SK-N-MC (cell line): ENCODE results near the gene MAPKAPK5.
"Not testable (repeated sequence)": the region's sequence is repeated elsewhere in the genome, so short reads cannot be mapped to it uniquely, and the experiment has no call there.

Experiments
- DNase-seq: peaks from one replicate; pipeline ENCODE4 v3.0.0-alpha.2; 2011; ENCODE audit warnings: low read depth, low spot score
- H3K27ac ChIP-seq: fragments of 200-600 bp; sonication (generic); 2 replicates; pipeline ENCODE4 v1.5.1; 2016; ENCODE audit warnings: mixed run types
- H3K36me3 ChIP-seq: fragments of 200-600 bp; sonication (generic); 2 replicates; pipeline ENCODE4 v1.6.1; 2017; ENCODE audit warnings: antibody characterized with exemption, low read length, mixed read lengths; ENCODE audit not compliant: insufficient read depth
- H3K4me3 ChIP-seq: fragments of 200-600 bp; sonication (generic); 2 replicates; pipeline ENCODE4 v1.5.1; 2016
- H3K9ac ChIP-seq: fragments of 200-600 bp; sonication (generic); 2 replicates; pipeline ENCODE4 v1.8.0; 2017; ENCODE audit warnings: mixed run types, mixed read lengths; ENCODE audit not compliant: insufficient read length
- H3K9me3 ChIP-seq: fragments of 200-600 bp; sonication (generic); 2 replicates; pipeline ENCODE4 v1.6.1; 2017; ENCODE audit warnings: low read depth, mild to moderate bottlenecking, antibody characterized with exemption, low read length, moderate library complexity, mixed read lengths
- EZH2 ChIP-seq: fragments of 200-600 bp; sonication (generic); IDR thresholded peaks from one replicate; pipeline ENCODE4 v1.6.1; 2017; ENCODE audit warnings: antibody characterized with exemption
- FOXP2 ChIP-seq: optimal IDR thresholded peaks from 2 replicates; pipeline ENCODE3; 2011; ENCODE audit warnings: mild to moderate bottlenecking, moderate library complexity; ENCODE audit not compliant: insufficient read depth; ENCODE audit errors: extremely low read length, control extremely low read depth
- POLR2AphosphoS5 ChIP-seq: IDR thresholded peaks from 2 replicates; pipeline ENCODE4 v1.6.1; 2012; ENCODE audit warnings: mild to moderate bottlenecking, low read depth, low read length, borderline replicate concordance

Gene MAPKAPK5

DNA sequence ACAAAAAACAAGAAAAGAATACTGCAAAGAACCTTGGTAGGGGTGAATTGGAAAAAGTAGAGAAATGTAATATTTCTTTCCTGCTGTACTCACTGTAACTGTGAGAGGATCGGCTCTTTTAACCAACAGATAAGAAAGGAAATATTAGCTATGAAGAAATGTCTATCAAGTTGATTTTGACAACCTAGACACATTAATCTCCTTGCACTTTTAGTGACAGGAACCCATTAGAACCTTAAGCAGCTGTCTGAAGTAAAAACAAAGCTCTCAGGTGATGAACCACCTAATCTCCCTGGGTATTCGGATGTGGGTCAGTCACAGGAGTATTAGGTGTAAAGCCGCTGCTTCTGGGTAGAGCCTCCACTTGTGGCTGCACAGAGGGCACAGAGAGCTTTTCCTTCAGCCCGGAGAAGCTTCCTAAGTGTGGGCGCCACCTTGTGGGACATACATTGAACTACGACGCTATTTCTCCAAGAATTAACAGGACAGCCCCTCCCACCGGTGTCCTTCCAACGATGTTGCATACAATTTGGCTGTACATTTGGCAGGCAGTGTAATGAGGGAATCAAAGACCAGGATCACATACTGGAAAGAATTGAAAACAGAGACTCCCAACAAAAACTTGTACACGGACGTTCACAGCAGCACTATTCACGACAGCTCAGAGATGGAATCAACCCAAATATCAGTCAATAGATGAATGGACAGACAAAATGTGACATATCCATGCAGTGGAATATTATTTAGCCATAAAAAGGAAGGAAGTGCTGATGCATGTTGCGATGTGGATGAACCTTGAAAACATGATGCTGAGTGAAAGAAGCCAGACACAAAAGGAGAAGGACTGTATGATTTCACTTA lies 28.9 kb upstream of the MAPKAPK5 start:
- Histone ChIP-seq H3K9ac (no peak overlapping the region), H3K36me3 (no peaks in the 10 kb centered on the region), H3K9me3 (no peaks in the 10 kb centered on the region), H3K27ac (no peak overlapping the region), H3K4me3 (no peak overlapping the region)
- TF ChIP-seq FOXP2 = no peak
- TF ChIP-seq POLR2AphosphoS5 = no peak
- TF ChIP-seq EZH2 = no peak
- DNase-seq = peak; percentile 70

DNA sequence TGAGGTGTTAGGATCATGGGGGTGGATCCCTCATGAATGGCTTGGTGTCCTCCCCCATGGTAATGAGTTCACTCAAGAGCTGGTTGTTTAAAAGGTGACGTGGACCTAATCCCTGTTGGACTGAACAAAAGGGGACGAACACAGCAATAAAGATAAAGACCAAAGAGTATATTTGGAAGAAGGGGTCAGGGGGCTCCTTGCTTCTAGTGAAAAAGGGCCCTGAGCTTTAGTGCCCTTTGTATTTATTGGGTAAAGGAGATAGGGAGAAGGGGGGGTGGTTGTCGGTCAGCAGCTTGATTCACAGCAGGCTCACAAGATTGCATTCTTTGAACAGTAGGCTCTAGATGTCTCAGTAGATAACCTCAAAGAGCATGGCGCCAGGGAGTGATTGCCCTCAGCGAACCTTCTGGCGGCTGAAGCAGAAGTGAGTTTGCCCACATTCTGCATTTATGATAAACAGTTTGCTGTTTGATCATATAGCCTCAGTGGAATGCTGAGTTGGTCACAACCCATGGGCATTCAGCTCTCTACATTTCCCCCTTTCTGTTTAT lies 25.9 kb upstream of the MAPKAPK5 start:
- no peak overlapping the region for H3K9ac ChIP-seq
- no peak overlapping the region for H3K27ac ChIP-seq
- H3K9me3 ChIP-seq = no peaks in the 10 kb centered on the region
- no peaks in the 10 kb centered on the region for H3K36me3 ChIP-seq
- no peak for DNase-seq
- TF ChIP-seq EZH2 (no peak), FOXP2 (no peak), POLR2AphosphoS5 (no peak)
- no peak overlapping the region for H3K4me3 ChIP-seq

DNA sequence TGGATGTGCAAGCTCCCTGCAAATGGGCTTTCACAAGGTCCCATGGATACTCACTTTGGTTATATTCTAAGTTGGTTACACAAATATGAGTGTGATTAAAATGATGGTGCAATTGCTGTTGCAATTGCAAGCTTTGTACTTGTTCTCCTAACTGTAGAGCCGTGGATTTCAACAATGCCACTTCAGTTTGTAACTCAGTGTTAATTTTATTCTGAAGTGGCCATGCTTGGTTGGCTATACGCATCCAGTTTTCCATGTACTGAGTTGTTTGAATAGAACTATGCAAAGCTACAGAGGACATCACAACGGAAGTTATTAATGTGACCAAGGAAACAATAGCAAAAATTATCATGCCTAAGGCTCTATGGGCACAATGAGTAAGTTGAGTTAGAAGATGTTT lies 25.1 kb upstream of the MAPKAPK5 start:
- not testable (repeated sequence) for H3K27ac ChIP-seq, DNase-seq, H3K9me3 ChIP-seq, H3K36me3 ChIP-seq, H3K9ac ChIP-seq, H3K4me3 ChIP-seq

DNA sequence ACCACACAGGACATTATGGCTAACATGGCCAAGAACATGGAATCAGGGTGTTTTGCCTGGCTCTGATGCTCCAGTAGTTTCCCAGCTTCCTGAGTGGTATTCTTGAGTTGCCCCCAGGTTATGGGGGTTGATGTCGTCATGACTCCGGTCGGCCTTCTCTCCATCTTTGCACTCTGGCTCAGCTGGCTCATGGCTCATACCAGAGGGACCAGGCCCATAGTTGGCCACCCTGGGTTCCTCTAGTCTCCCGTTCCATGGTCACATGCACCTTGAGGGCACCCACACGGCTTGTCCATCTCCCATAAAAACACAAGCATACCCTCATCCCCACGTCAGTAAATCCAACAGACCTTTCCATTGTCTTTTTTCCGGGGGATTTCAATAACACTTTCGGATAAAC lies 23.7 kb upstream of the MAPKAPK5 start:
- Histone ChIP-seq H3K27ac (no peak overlapping the region), H3K4me3 (no peak overlapping the region), H3K9ac (no peak overlapping the region), H3K36me3 (no peaks in the 10 kb centered on the region), H3K9me3 (no peaks in the 10 kb centered on the region)
- TF ChIP-seq POLR2AphosphoS5 (no peak), FOXP2 (no peak), EZH2 (no peak)
- DNase-seq = no peak

DNA sequence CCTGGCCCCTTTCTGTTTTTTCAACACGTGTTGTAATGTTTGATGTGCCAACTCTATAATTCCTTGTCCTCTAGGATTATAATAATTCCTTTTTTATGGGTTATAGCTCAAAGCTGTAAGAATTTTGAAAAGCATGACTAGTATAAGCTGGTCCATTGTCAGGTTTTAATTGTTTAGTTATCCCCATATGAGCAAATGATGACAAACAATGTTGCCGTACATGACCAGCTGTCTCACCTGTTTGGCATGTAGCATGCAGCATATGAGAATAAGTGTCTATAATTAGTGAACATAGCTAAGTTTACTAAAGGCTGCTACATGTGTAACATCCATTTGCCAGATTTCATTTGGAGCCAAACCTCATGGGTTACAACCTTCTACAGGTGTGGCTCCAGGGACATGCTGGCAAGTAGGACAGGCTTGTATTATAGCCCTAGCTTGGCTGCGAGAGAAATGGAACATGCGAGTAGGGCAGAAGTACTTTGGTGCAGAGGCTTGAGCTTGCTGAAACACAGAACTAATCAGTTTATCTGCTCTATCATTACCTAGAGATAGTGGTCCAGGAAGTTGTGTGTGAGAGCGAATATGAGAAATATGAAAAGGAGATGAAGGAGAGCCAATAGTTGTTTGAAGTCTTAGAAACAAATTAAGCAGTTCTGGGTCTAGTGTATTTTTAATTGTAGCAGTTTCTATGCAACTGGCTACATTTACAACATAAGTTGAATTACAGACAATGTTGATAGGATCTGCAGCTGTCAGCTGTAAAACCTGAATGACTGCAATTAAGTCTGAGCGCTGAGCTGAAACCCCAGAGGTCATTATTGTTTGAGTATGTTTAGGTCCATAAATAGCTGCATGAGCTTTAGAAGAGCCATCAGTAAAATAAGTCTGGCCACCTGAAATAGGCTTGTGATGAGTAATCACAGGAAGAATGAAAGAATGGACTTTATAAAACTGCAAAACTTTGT lies 22.6 kb upstream of the MAPKAPK5 start:
- no peaks in the 10 kb centered on the region for H3K36me3 ChIP-seq
- no peak for TF ChIP-seq POLR2AphosphoS5
- no peak for TF ChIP-seq FOXP2
- TF ChIP-seq EZH2 = no peak
- H3K4me3 ChIP-seq = no peak overlapping the region
- no peaks in the 10 kb centered on the region for H3K9me3 ChIP-seq
- no peak overlapping the region for H3K27ac ChIP-seq
- no peak for DNase-seq
- no peak overlapping the region for H3K9ac ChIP-seq

DNA sequence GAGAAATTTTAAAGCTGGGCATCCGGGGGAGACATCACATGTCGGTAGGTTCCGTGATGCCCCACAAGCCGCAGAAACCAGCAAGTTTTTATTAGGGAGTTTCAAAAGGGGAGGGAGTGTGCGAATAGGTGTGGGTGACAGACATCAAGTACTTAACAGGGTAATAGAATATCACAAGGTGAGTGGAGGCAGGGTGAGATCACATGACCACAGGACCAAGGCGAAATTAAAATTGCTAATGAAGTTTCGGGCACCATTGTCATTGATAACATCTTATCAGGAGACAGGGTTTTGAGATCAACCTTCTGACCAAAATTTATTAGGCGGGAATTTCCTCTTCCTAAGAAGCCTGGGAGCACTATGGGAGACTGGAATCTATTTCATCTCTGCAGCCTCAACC lies 21.2 kb upstream of the MAPKAPK5 start:
- not testable (repeated sequence) for H3K9ac ChIP-seq, H3K27ac ChIP-seq

DNA sequence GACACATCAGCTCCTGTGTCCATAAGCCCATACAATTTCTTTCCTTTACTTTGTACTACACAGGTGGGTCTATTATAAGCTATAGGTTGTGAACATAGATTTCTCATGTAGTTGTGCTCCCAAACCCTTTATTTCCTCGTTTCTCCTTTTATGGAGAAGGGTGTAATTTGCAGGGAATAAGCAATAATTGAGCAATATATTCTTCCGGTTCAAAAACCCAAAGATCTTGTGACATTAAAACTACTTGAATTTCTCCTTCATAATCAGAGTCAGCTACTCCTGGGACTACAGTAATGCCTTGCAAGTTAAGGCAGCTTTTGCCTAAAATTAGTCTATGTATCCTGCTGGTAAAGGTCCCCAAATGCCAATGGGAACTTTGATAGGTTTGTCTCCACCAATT lies 19.1 kb upstream of the MAPKAPK5 start:
- TF ChIP-seq EZH2 (no peak), POLR2AphosphoS5 (no peak), FOXP2 (no peak)
- H3K4me3 ChIP-seq = no peak overlapping the region
- H3K36me3 ChIP-seq = no peaks in the 10 kb centered on the region
- H3K9ac ChIP-seq = no peak overlapping the region
- no peaks in the 10 kb centered on the region for H3K9me3 ChIP-seq
- H3K27ac ChIP-seq = peak overlapping the region; percentile 31; the same call in 1 of the 2 replicates
- DNase-seq = no peak

More for the DNA sequence above, 21.2 kb upstream of the MAPKAPK5 start:
- H3K36me3 ChIP-seq, H3K4me3 ChIP-seq, H3K9me3 ChIP-seq, DNase-seq: not testable (repeated sequence)

DNA sequence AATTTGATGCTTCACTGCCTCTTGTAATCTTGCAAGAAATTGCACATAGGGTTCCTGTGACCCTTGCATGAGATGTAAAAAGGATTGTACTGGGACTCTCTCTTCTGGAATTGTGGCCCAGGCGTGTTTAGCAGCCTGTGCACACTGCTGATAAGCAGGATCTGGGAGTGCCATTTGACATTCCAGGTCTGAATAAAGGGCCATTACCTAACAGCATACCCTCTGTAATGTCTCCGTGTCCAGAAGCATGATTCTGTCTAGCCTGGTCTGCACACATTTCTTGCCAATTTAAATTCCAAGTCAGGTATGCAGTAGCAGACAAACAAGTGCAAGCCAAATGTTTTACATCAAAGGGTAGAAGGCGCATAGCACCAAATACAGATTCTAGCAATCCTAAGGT lies 18.1 kb upstream of the MAPKAPK5 start:
- Histone ChIP-seq H3K9me3 (0 out of 2 replicates have a peak, but pooled peaks cover 3% of the 10 kb centered on the region), H3K36me3 (no peaks in the 10 kb centered on the region), H3K9ac (no peak overlapping the region), H3K27ac (no peak overlapping the region), H3K4me3 (no peak overlapping the region)
- DNase-seq = no peak
- TF ChIP-seq POLR2AphosphoS5 (no peak), FOXP2 (no peak), EZH2 (no peak)

DNA sequence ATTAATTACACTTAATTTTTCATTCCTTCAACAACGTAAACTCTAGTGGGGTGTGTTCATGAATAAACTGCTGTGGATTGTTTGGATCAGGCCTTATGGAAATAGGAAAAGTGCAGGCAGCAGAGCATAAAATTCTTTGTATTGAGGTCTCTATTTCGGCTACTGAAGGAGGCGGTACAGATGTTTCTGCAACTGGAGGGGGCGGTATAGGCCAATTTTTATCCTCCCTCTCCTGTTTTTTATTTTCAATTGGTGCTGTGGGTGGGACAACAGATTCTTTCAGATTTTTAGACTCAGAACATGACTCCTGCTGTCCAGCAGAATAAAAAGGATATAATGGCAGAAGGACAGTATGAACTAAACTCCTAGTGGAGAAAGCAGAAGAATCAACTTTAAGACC lies 17.7 kb upstream of the MAPKAPK5 start:
- not testable (repeated sequence) for H3K36me3 ChIP-seq, H3K4me3 ChIP-seq, DNase-seq, H3K27ac ChIP-seq, H3K9me3 ChIP-seq, H3K9ac ChIP-seq
